HepG2 (cell line): ENCODE data around the gene GRIK4. TPM values are rescaled to one million over a fixed set of nuclear protein-coding genes. Genes with fewer than 3 reads are reported as not detected.

ENCODE experiments used
- AHDC1 ChIP-seq: sonication (generic); formaldehyde crosslinking; IDR thresholded peaks from 2 replicates; pipeline ENCODE4 v1.5.1; 2020; ENCODE audit warnings: mild to moderate bottlenecking, missing genetic modification reagents, borderline replicate concordance
- ATAD3A ChIP-seq: sonication (generic); formaldehyde crosslinking; IDR thresholded peaks from 2 replicates; pipeline ENCODE4 v1.4.0; 2020; ENCODE audit warnings: missing genetic modification reagents
- CBX5 ChIP-seq: sonication (generic); formaldehyde crosslinking; IDR thresholded peaks from 2 replicates; pipeline ENCODE4 v1.4.0; 2020; ENCODE audit warnings: missing genetic modification reagents, borderline replicate concordance
- CHCHD3 ChIP-seq: sonication (generic); formaldehyde crosslinking; IDR thresholded peaks from 2 replicates; pipeline ENCODE4 v1.8.0; 2022; ENCODE audit warnings: mild to moderate bottlenecking, missing genetic modification reagents, moderate library complexity
- DNMT1 ChIP-seq: sonication (generic); formaldehyde crosslinking; IDR thresholded peaks from 2 replicates; pipeline ENCODE4 v1.5.1; 2020; ENCODE audit warnings: mild to moderate bottlenecking, missing genetic modification reagents
- FOXC1 ChIP-seq: sonication (generic); formaldehyde crosslinking; IDR thresholded peaks from 2 replicates; pipeline ENCODE4 v1.8.0; 2022; ENCODE audit warnings: mild to moderate bottlenecking, missing genetic modification reagents, borderline replicate concordance
- GATAD1 ChIP-seq: IDR thresholded peaks from 2 replicates; pipeline ENCODE4 v1.6.1; 2016; ENCODE audit warnings: missing genetic modification reagents, missing compliant biosample characterization
- HMG20A ChIP-seq: IDR thresholded peaks from 2 replicates; pipeline ENCODE4 v1.6.1; 2016; ENCODE audit warnings: borderline replicate concordance
- KDM4B ChIP-seq: sonication (generic); formaldehyde crosslinking; IDR thresholded peaks from 2 replicates; pipeline ENCODE4 v1.4.0; 2020; ENCODE audit warnings: missing genetic modification reagents
- KDM6A ChIP-seq: IDR thresholded peaks from 2 replicates; pipeline ENCODE4 v1.6.1; 2016; ENCODE audit warnings: low read depth
- KLF15 ChIP-seq: sonication (generic); formaldehyde crosslinking; IDR thresholded peaks from 2 replicates; pipeline ENCODE4 v1.8.1; 2023; ENCODE audit warnings: borderline replicate concordance, mild to moderate bottlenecking, inconsistent platforms, missing genetic modification reagents, mixed read lengths
- NFE2L2 ChIP-seq: fragments of 150-350 bp; IDR thresholded peaks from 2 replicates; pipeline ENCODE4 v1.6.1; 2014; ENCODE audit warnings: low read length
- RARA ChIP-seq: IDR thresholded peaks from 2 replicates; pipeline ENCODE4 v1.6.1; 2016; ENCODE audit warnings: missing genetic modification reagents, missing compliant biosample characterization
- ZBTB7A ChIP-seq: sonication (generic); formaldehyde crosslinking; IDR thresholded peaks from 2 replicates; pipeline ENCODE4 v1.8.0; 2022; ENCODE audit warnings: mild to moderate bottlenecking, missing genetic modification reagents
- ZFP36L1 ChIP-seq: sonication (generic); formaldehyde crosslinking; IDR thresholded peaks from 2 replicates; pipeline ENCODE4 v1.8.0; 2022; ENCODE audit warnings: mild to moderate bottlenecking, missing genetic modification reagents, moderate library complexity
- ZNF282 ChIP-seq: fragments of 450-650 bp; IDR thresholded peaks from 2 replicates; pipeline ENCODE4 v1.6.1; 2018; ENCODE audit not compliant: partially characterized antibody
- ZNF460 ChIP-seq: sonication (generic); formaldehyde crosslinking; IDR thresholded peaks from 2 replicates; pipeline ENCODE4 v1.5.1; 2020; ENCODE audit warnings: missing genetic modification reagents, mild to moderate bottlenecking, borderline replicate concordance
- ZNF639 ChIP-seq: conservative IDR thresholded peaks from 2 replicates; pipeline ENCODE4 v1.6.1; 2018; ENCODE audit warnings: missing genetic modification reagents
- polyA plus RNA-seq, 8 experiments: library from polyadenylated mRNA; depleted of rRNA in 3 of 8; stranded (reverse) in 7 of 8; unstranded in 1 of 8; fragments of >200 nt; fragmentation: Illumina TruSeq in 4 of 8; extraction: Trizol in 4 of 8; gene quantifications; 2 replicates each; pipeline versions ENCODE4 v1.2.1 to v1.2.3, GENCODE V29; 2011 to 2016; ENCODE audit warnings: low read depth in 4 of 8, missing spikeins in 1 of 8, mixed read lengths in 1 of 8; ENCODE audit not compliant: insufficient read depth in 1 of 8
- total RNA-seq, 5 experiments: library from RNA; depleted of rRNA; stranded (reverse); fragments of >200 nt; fragmentation: Illumina TruSeq; extraction: Trizol; gene quantifications; 2 replicates each; pipeline ENCODE4 v1.2.3, GENCODE V29; 2016; ENCODE audit warnings: low read depth in 1 of 5
- TF ChIP-seq, protein P1 (sequence below): sonication (generic); formaldehyde crosslinking; IDR thresholded peaks from 2 replicates; pipeline ENCODE4 v1.4.0; 2020; ENCODE audit warnings: missing genetic modification reagents
- TF ChIP-seq, protein P2 (sequence below): sonication (generic); formaldehyde crosslinking; IDR thresholded peaks from 2 replicates; pipeline ENCODE4 v1.8.1; 2023; ENCODE audit warnings: mild to moderate bottlenecking, missing genetic modification reagents
- TF ChIP-seq, protein P3 (sequence below): sonication (generic); formaldehyde crosslinking; IDR thresholded peaks from 2 replicates; pipeline ENCODE4 v1.4.0; 2020; ENCODE audit warnings: missing genetic modification reagents; ENCODE audit errors: not compliant biosample characterization

Gene GRIK4
- total and polyA plus RNA-seq, 2 of the 13 experiments (the other 11 are each of a cell fraction or from before 2014, with no cell fraction given) = 0.04 to 0.07 TPM

DNA sequence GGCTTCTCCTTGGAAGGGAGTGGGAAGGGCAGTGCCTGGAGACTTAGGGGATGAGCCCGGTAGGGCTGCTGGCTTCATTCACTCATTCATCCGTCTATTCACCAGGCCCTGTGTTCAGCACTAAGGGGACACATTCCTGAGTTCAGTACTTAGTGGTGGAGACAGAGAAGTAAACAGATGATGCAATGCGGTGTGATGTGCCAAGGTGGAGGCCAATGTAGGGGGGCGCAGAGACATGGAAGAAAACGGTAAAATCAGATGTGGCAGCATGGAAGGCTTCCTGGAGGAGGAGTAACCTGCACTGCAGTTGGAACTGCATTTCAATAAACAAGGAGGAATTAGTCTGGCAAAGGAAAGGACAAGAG is 21.3 kb downstream of the GRIK4 start (continued):
- TF ChIP-seq, protein P1, sequence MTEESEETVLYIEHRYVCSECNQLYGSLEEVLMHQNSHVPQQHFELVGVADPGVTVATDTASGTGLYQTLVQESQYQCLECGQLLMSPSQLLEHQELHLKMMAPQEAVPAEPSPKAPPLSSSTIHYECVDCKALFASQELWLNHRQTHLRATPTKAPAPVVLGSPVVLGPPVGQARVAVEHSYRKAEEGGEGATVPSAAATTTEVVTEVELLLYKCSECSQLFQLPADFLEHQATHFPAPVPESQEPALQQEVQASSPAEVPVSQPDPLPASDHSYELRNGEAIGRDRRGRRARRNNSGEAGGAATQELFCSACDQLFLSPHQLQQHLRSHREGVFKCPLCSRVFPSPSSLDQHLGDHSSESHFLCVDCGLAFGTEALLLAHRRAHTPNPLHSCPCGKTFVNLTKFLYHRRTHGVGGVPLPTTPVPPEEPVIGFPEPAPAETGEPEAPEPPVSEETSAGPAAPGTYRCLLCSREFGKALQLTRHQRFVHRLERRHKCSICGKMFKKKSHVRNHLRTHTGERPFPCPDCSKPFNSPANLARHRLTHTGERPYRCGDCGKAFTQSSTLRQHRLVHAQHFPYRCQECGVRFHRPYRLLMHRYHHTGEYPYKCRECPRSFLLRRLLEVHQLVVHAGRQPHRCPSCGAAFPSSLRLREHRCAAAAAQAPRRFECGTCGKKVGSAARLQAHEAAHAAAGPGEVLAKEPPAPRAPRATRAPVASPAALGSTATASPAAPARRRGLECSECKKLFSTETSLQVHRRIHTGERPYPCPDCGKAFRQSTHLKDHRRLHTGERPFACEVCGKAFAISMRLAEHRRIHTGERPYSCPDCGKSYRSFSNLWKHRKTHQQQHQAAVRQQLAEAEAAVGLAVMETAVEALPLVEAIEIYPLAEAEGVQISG (CRISPR knock-in tag) = no peak
- TF ChIP-seq GATAD1 (CRISPR knock-in tag) (no peak), DNMT1 (no peak), CHCHD3 (CRISPR knock-in tag) (no peak), HMG20A (CRISPR knock-in tag) (peak; percentile 44; the same call in 1 of the 2 replicates), ZFP36L1 (no peak), ATAD3A (CRISPR knock-in tag) (no peak), ZNF460 (CRISPR knock-in tag) (no peak), ZNF639 (CRISPR knock-in tag) (no peak), RARA (peak; percentile 25; the same call in 1 of the 2 replicates), ZNF282 (no peak), KDM4B (CRISPR knock-in tag) (0 out of 2 replicates have a peak, but pooled peaks have one; percentile 60), KDM6A (CRISPR knock-in tag) (no peak), ZBTB7A (no peak), CBX5 (no peak), FOXC1 (CRISPR knock-in tag) (no peak), NFE2L2 (no peak), KLF15 (no peak), AHDC1 (no peak)
- TF ChIP-seq, protein P2, sequence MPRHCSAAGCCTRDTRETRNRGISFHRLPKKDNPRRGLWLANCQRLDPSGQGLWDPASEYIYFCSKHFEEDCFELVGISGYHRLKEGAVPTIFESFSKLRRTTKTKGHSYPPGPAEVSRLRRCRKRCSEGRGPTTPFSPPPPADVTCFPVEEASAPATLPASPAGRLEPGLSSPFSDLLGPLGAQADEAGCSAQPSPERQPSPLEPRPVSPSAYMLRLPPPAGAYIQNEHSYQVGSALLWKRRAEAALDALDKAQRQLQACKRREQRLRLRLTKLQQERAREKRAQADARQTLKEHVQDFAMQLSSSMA (CRISPR knock-in tag) = no peak
- TF ChIP-seq, protein P3, sequence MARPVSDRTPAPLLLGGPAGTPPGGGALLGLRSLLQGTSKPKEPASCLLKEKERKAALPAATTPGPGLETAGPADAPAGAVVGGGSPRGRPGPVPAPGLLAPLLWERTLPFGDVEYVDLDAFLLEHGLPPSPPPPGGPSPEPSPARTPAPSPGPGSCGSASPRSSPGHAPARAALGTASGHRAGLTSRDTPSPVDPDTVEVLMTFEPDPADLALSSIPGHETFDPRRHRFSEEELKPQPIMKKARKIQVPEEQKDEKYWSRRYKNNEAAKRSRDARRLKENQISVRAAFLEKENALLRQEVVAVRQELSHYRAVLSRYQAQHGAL (CRISPR knock-in tag) = no peak
